GM19240 (cell line): Measurements from ENCODE around the gene CADPS.

Source experiments
- DNase-seq: peaks from one replicate; pipeline ENCODE4 v3.0.0; 2011; ENCODE audit warnings: low spot score; ENCODE audit not compliant: insufficient read length

The CADPS gene

GRCh38 chr3:62376906-62377877 is 498.0 kb downstream of the CADPS start:
- no peak for DNase-seq

- DNase-seq: no peak
Measured at GRCh38 chr3:62376454-62376720, 498.8 kb downstream of the CADPS start.

DNA sequence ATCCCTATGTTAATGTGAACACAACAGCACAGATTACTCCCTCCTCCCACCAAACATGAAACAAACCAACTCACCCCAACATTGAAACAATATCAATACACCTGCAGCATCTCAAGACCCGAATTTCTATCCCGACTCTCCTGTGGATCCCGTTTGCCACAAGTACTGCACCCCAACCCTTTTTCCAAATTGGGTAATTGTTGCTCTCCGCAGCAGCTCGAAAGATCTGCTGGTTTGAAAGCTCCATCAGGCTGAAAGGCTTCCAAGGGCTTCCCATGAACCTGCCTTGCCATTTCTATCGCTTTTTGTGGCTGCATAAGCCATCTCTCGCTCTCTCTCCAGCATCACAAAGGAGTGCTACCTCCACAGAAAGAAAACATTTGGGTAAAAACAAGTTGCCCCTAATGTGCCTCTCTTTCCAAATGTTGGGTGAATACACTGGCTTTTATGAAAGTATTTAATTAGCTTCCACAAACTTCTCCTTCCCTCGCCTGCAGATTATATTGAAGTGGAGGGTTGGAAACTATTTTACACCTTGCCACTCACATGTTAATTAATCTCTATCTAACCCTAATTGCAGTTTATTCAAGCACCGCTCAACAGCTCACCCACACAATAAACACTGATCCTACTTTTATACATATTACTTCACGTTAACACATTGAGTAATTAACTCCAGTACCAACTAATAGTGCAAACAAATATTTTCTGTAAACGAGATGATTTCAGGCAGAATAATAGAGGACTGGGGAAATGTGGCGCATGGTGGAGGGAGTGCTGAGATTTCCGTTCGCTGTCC is 499.4 kb downstream of the CADPS start:
- no peak for DNase-seq

- DNase-seq: no peak
Measured at GRCh38 chr3:62374341-62375218, 500.6 kb downstream of the CADPS start.

- no peak for DNase-seq
Measured at GRCh38 chr3:62373714-62374333, 501.4 kb downstream of the CADPS start.

- no peak for DNase-seq
Measured at GRCh38 chr3:62373215-62373614, 502.0 kb downstream of the CADPS start, which contains the start of gene FEZF2. Gene FEZF2 (minus strand): TSS chr3:62373550. CDS start chr3:62372868, 682 bp downstream.

DNA sequence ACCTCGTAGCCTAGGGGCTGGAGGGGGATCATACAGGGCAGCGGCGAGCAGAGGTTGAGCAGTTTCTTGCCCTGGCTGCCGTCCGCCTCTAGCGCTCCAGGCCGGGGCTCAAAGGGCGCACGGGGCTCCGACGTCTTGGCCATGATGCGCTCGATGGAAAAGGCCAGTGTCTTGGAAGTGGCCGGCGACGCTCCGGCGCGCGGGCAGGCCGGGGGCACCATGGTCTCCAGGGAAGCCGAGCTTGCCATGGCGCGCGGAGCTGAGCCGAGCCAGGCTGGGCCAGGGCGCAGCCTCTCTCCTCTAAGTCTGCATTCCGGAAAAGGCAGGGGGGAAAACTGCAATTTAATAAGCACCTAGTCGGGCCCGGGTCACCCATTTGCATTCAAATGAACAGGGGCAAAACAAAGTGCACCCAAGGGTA is 502.6 kb downstream of the CADPS start:
- no peak for DNase-seq

- no peak for DNase-seq
Measured at GRCh38 chr3:62371720-62372591, 503.3 kb downstream of the CADPS start.

- no peak for DNase-seq
Measured at GRCh38 chr3:62370858-62371719, 504.1 kb downstream of the CADPS start.

DNA sequence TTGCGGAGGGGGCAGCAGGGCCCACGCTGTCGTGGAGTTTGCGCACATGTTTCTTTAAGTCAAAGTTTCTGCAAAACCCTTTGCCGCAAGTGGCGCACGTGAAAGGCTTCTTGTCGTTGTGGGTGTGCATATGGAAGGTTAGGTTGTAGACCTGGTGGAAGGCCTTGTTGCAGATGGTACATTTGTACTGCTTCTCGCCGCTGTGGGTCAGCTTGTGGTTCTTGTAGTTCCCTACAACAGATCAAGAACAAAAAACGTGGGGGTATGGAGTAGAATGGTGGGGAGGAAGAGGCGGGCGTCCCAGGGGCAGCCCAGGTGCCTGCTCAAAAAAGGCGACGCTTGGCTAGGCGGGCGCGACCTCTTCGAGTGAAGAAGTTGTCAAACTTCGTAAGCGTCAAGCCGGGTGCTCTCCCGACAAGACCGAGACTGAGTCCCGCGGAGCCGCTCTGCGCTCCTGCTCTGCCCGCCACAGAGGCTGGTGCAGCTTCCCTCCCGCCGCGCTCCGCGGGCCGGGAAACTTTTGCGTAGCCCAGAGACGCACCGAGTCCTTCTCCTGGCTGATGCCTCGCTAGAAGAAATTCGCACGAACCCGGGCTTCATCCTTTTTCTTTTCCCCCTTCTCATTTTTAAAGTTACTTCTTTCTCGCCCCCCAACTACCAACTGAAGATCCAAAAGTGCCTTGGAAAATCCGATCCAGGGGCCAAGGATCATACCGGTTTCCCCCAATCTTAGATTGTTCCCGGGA is 504.9 kb downstream of the CADPS start:
- no peak for DNase-seq

DNA sequence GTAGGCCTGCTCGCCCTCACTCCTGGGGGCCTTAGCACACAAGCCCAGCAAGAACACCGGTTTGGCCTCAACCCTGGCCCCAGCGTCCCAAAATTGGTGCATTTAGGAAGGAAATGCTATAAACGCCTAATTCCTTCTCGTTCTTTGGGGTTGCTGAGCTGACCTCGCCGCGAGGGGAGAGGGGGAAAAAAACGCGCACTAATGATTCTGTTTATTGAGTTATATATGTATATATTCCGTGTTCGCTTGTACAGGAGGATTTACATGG is 505.8 kb downstream of the CADPS start:
- DNase-seq: no peak

DNA sequence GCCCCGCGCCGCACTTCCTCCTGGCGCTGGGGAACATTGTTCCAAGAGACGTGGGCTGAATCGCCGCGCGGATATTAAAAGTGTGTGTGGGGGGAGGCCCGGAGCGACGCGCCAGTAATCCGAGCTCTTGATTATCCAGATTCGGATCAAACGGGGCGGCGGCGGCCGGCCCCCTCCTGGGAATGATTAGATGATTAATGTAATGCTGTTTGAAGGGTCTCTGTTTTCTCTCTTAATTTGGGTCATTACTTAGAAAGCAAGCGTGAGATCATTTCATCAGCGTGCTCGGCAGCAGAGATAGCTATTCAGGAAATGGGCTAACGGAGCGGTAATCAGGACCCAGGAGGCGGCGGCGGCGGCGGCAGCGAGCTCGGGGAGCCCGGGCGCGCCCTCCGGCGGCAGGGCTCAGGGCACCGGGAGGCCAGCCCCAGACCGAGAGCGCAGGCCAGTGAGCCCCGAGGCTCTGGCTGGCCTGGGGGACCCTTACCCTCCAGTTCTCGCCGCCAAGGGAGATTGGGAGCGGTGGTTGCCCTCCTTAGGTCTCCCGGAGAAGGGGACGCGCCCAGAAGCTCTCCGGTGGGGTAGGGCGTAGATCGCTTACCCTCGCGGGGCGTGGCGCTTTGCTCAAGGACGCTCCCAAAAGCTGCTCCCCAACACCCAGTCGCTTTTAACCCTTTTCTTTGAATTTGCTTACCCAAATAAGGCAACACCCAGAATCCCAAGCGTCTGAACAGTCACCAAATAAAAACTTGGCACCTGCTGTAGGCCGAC is 506.3 kb downstream of the CADPS start:
- DNase-seq: no peak

DNA sequence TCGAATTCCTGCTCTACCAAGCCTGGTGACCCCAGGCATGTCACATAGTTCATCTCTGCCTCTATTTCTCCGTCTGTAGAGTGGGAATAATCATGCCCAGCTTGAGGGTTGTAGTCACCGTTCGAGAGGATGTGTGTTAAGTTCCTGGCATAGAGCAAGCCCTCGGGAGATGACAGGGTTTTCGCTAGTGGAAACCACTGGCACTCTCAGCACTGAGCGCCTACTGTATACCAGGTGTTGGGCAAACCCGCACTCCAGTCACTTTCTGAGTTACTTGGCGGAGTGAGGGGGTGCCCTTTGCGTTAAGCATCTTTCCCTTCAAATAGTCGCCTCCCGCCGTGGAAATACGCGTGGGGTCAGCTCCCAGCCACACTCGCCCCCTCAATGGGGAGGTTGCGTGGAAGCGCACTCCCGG is 506.9 kb downstream of the CADPS start:
- DNase-seq: no peak

DNA sequence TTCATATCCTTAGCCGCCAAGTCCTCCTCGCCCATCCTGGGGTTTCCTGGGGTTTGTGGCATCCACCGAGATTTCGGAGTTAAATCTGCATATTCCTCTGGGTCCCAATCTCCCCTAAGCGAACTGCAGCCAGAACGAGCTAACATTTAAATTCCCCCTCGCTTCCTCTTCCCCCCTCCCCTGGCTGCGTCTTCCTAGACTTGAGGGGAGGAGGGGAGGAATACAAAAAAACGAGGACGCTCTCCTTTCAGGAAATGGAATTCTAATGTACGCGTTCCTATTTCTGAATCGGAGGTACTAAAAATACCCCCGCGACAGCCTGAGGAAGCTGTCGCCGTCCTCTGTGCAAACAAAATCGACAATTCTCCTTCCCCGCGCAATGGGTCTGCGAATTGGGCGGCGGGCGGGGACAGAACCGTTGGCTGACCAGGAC is 507.4 kb downstream of the CADPS start:
- no peak for DNase-seq

DNA sequence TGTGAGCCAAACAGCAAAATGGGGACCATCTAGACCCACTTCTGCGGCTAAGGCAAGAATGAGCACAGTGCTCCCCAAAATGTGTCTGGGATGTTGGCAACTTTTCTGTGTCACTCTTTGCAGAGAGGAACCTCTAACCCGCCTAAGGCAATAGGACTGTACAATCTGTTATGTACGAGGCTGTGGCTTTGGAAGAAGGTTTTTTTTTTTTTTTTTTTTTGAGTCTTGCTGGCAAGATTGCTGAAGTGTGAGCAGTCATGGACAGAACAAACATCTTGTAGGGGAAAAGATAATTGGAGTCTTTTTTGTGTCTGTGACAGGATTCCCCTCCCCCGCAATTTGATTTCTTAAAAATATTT is 509.1 kb downstream of the CADPS start:
- no peak for DNase-seq

DNA sequence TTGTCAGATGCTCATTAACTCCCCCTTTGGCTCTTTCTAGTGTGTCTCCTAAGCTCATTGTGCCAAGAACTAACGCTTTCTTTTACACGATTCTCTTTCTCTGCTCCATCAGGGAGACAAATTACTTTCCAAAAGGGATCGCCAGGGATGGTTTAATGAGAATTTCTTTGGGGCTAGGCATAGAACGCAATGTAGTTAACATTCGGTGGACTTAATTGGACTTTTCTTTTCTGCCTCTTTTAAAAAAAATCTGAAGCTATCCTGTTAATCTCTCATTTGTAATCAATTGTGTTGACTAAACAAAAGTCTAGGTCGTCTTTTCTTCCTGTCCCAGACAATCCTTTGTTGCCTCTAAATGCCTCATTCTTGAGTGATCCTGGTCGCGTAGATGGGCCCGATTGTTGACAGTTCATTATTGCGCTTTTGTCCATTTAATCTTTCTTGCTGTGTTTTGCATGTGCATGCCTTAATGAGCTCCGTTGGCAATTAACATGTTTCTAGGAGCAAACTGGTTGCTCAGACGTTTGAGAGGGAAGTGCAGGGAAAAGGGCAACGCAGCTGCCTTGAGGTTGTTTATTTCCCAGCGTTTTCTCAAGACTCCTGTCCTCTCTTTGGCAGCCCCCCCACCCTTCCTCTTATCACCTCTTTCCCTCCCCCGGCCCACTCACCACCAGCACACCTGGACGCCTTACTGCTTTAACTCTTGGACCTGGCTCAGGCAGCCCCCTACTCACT is 509.7 kb downstream of the CADPS start:
- no peak for DNase-seq

- DNase-seq: no peak
Measured at GRCh38 chr3:62364191-62364590, 511.0 kb downstream of the CADPS start.
